Measurements from ENCODE around the gene OSBPL1A.

Gene OSBPL1A

GRCh38 chr18:24443870-24444269 is 46.2 kb upstream of the OSBPL1A start:
- H3K27me3 ChIP-seq (ENCODE audit: insufficient read depth, poor library complexity, severe bottlenecking), result no peaks in the 10 kb centered on the region
- no peak for TF ChIP-seq POLR2AphosphoS5 (IDR thresholded peaks at IDR 0.05; ENCODE audit: low read depth)
- peak; percentile 77 for TF ChIP-seq SPI1 (IDR thresholded peaks at IDR 0.05; ENCODE audit: borderline replicate concordance, low read depth)
- DNase-seq (ENCODE audit: low read depth in 1 of 2, low spot score in 1 of 2), result peak; percentile 51 to 74
- no peak overlapping the region; the same call in 1 of the 2 replicates for H3K27ac ChIP-seq (replicated peaks)
- H3K4me3 ChIP-seq (replicated peaks; ENCODE audit: insufficient read depth, low read length), result no peak overlapping the region

- TF ChIP-seq CTCF (IDR thresholded peaks at IDR 0.05; ENCODE audit: insufficient read depth, low read length) (no peak), REST (IDR thresholded peaks at IDR 0.05; ENCODE audit: insufficient replicate concordance, low read depth) (no peak), GABPA (IDR thresholded peaks at IDR 0.05; ENCODE audit: low read depth) (no peak), SPI1 (IDR thresholded peaks at IDR 0.05; ENCODE audit: borderline replicate concordance, low read depth) (no peak), POLR2AphosphoS5 (IDR thresholded peaks at IDR 0.05; ENCODE audit: low read depth) (no peak)
- Histone ChIP-seq H3K27ac (replicated peaks) (no peak overlapping the region), H3K27me3 (ENCODE audit: insufficient read depth, poor library complexity, severe bottlenecking) (no peaks in the 10 kb centered on the region), H3K4me3 (replicated peaks; ENCODE audit: insufficient read depth, low read length) (no peak overlapping the region)
- no peak for DNase-seq (ENCODE audit: low read depth in 1 of 2, low spot score in 1 of 2)
These were observed 39.3 kb upstream of the OSBPL1A start for GRCh38 chr18:24436939-24437338.

GRCh38 chr18:24432618-24433017 is 35.0 kb upstream of the OSBPL1A start:
- DNase-seq (ENCODE audit: low read depth in 1 of 2, low spot score in 1 of 2), result peak; percentile 51 to 77
- no peak overlapping the region for H3K4me3 ChIP-seq (replicated peaks; ENCODE audit: insufficient read depth, low read length)
- no peak for TF ChIP-seq REST (IDR thresholded peaks at IDR 0.05; ENCODE audit: insufficient replicate concordance, low read depth)
- TF ChIP-seq POLR2AphosphoS5 (IDR thresholded peaks at IDR 0.05; ENCODE audit: low read depth), result peak; percentile 53; the same call in 1 of the 2 replicates
- TF ChIP-seq GABPA (IDR thresholded peaks at IDR 0.05; ENCODE audit: low read depth), result peak; percentile 24; the same call in 1 of the 2 replicates
- TF ChIP-seq SPI1 (IDR thresholded peaks at IDR 0.05; ENCODE audit: borderline replicate concordance, low read depth), result peak; percentile 91
- no peaks in the 10 kb centered on the region for H3K27me3 ChIP-seq (ENCODE audit: insufficient read depth, poor library complexity, severe bottlenecking)
- H3K27ac ChIP-seq (replicated peaks), result peak overlapping the region; percentile 21

- Histone ChIP-seq H3K27ac (replicated peaks) (no peak overlapping the region), H3K4me3 (replicated peaks; ENCODE audit: insufficient read depth, low read length) (no peak overlapping the region), H3K27me3 (ENCODE audit: insufficient read depth, poor library complexity, severe bottlenecking) (no peaks in the 10 kb centered on the region)
- TF ChIP-seq POLR2AphosphoS5 (IDR thresholded peaks at IDR 0.05; ENCODE audit: low read depth) (no peak), SPI1 (IDR thresholded peaks at IDR 0.05; ENCODE audit: borderline replicate concordance, low read depth) (no peak), GABPA (IDR thresholded peaks at IDR 0.05; ENCODE audit: low read depth) (no peak), REST (IDR thresholded peaks at IDR 0.05; ENCODE audit: insufficient replicate concordance, low read depth) (no peak), CTCF (IDR thresholded peaks at IDR 0.05; ENCODE audit: insufficient read depth, low read length) (no peak)
- no peak for DNase-seq (ENCODE audit: low read depth in 1 of 2, low spot score in 1 of 2)
These were observed 31.6 kb upstream of the OSBPL1A start for GRCh38 chr18:24429188-24429587.

Data from HL-60 (cell line).